ENCODE data around the gene TMEM213.

Gene TMEM213

GRCh38 chr7:138821912-138822311, 24.1 kb downstream of the TMEM213 start:
- DNase-seq (ENCODE audit: low read depth): no peak
- no peak for TF ChIP-seq CTCF (IDR thresholded peaks at IDR 0.05; ENCODE audit: control insufficient read depth, insufficient read depth, low read depth, low read length, missing control alignments)

GRCh38 chr7:138822867-138823535, 25.2 kb downstream of the TMEM213 start:
- TF ChIP-seq CTCF (IDR thresholded peaks at IDR 0.05; ENCODE audit: control insufficient read depth, insufficient read depth, low read depth, low read length, missing control alignments): no peak
- DNase-seq (ENCODE audit: low read depth): no peak
- no peak overlapping the region for H3K4me3 ChIP-seq (ENCODE audit: control insufficient read depth, low read depth, low read length)

More at GRCh38 chr7:138821912-138822311, 24.1 kb downstream of the TMEM213 start:
- no peak overlapping the region for H3K4me3 ChIP-seq (ENCODE audit: control insufficient read depth, low read depth, low read length)

- DNase-seq (ENCODE audit: low read depth): no peak
- H3K4me3 ChIP-seq (ENCODE audit: control insufficient read depth, low read depth, low read length): no peak overlapping the region
- no peak for TF ChIP-seq CTCF (IDR thresholded peaks at IDR 0.05; ENCODE audit: control insufficient read depth, insufficient read depth, low read depth, low read length, missing control alignments)
These were observed 27.4 kb downstream of the TMEM213 start for GRCh38 chr7:138825049-138825721.

- no peak overlapping the region for H3K4me3 ChIP-seq (ENCODE audit: control insufficient read depth, low read depth, low read length)
- TF ChIP-seq CTCF (IDR thresholded peaks at IDR 0.05; ENCODE audit: control insufficient read depth, insufficient read depth, low read depth, low read length, missing control alignments): no peak
- DNase-seq (ENCODE audit: low read depth): no peak
These were observed 30.5 kb downstream of the TMEM213 start for GRCh38 chr7:138828302-138828701.

GRCh38 chr7:138829335-138829734, 31.5 kb downstream of the TMEM213 start:
- H3K4me3 ChIP-seq (ENCODE audit: control insufficient read depth, low read depth, low read length): no peak overlapping the region
- TF ChIP-seq CTCF (IDR thresholded peaks at IDR 0.05; ENCODE audit: control insufficient read depth, insufficient read depth, low read depth, low read length, missing control alignments): no peak
- no peak for DNase-seq (ENCODE audit: low read depth)

- TF ChIP-seq CTCF (IDR thresholded peaks at IDR 0.05; ENCODE audit: control insufficient read depth, insufficient read depth, low read depth, low read length, missing control alignments): no peak
- no peak overlapping the region for H3K4me3 ChIP-seq (ENCODE audit: control insufficient read depth, low read depth, low read length)
These were observed 35.2 kb downstream of the TMEM213 start for GRCh38 chr7:138832966-138833365.

More at GRCh38 chr7:138832966-138833365, 35.2 kb downstream of the TMEM213 start:
- no peak for DNase-seq (ENCODE audit: low read depth)
